NCI-H1694 treated with DMSO at 0.1 percent for 48 hours (cell line): ENCODE results near the gene DGKI.

Experiments used
- DNase-seq: peaks from one replicate; lab custom pipeline; 2025; lab: John Stamatoyannopoulos, UW

Gene DGKI

GRCh38 chr7:137846827-137847567 is at the start of gene DGKI:
TSS of gene DGKI (minus strand) at chr7:137846974.
- no peak for DNase-seq

GRCh38 chr7:137895301-137896221 is 48.8 kb upstream of the DGKI start:
- DNase-seq = no peak

DNA sequence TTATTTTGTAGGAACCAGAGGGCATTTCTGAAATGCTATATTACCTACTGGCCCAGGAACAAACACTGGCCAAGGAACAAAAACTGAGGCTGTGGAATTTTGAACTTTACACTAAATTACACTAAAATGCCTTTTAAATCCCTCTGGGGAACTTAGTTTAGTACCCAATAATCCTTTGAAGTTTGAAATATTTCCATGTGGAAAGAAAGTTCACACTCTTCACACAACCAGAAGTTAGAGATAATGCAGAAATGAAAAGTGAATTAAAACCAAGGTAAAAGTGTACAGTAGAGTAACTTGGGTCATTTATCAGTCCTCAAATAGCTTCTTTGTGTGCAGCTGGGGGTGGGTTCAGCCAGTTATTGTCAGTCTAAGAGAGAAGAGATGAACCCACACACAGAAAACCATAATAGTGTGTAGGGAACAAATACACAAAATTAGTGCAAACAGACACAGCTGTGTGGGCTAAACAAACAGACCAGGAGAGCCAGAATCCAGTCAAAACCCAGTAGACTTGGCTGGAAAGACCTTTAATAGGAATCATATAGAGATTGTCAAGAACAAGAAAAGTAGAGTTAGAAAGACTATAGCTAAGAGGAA is 46.5 kb upstream of the DGKI start:
- no peak for DNase-seq

DNA sequence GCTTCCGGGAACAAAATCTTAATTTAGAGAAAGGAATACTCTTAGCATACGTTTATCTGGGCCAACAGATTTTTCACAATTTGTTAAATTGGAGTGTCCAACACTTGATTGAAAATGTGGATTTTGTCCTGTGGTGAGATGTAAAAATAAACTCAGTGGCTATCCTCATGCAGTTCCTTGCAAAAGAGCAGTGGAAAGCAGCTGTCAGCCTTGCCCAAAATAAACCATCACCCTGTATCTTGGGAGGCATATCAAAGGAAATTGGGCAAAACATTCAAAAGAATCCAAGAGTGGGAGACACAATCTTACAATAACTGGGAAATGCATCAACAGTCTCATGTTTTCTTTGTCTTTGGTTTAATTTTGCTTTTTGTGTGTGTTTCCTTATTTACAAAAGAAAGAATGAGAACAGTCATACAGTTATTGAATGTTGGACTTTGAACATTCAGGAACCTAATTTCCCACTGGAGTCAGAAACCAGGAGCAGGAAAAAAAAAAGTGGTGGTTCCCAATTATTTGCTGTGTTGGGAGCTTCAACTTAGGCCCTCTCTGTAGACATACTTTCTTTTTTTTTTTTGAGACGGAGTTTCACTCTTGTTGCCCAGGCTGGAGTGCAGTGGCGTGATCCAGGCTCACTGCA is 44.4 kb upstream of the DGKI start:
- DNase-seq = no peak

- no peak for DNase-seq
These were observed 43.7 kb upstream of the DGKI start for GRCh38 chr7:137890449-137890921.

DNA sequence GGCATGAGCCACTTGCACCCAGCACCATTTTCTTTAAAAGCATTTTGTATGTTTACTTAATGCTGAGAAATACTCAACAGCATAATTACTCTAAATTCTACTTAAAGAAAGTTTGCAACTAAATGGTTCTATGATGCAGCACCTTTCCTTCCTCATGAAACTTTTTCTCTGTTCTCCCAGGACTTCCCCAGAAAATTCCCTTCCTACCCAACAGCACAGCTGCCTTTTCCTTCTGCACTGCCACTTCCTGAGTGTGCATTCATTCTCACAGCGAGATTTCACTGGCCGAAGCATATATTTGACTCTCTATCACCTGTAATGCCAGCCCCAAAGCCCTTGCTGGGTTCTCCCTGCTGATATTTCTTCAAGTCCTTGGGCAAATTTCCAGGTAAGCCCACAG is 41.5 kb upstream of the DGKI start:
- DNase-seq = no peak

GRCh38 chr7:137886746-137887145 is 40.0 kb upstream of the DGKI start:
- DNase-seq = no peak

DNA sequence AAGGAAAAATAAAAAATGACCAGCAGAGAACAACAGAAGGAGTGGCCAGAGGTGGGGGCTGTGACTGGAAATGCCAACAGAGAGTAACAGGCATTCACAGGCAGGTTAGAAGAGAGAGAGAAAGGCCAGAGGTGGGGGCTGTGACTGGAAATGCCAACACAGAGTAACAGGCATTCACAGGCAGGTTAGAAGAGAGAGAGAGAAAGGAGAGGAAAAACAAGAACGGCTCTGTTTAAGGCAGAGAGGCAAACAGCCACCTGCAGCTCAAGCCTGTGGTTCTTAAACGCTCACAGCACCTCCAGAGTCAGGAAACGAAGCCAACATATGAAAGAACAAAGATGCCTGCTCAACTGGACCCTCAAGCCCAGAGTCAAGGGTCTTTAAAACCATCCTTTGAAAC is 39.5 kb upstream of the DGKI start:
- no peak for DNase-seq

DNA sequence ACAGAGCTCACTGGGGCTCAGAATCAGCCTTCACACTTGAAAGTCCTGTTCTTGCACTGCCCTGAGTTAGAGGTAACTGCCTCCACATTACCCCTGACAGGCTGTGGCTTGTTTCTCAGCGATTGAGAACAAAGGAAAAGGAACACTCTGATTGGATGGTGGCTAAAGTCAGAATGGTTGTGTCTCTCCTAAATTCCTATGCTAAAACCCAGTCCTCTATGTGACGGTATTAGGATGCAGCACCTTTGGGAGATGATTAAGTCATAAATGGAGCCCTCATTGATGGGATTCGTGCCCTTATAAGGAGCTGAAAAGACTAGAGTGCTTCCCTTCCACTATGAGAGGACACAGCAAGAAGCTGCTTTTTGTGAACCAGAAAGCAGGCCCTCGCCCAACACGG is 38.9 kb upstream of the DGKI start:
- no peak for DNase-seq

DNA sequence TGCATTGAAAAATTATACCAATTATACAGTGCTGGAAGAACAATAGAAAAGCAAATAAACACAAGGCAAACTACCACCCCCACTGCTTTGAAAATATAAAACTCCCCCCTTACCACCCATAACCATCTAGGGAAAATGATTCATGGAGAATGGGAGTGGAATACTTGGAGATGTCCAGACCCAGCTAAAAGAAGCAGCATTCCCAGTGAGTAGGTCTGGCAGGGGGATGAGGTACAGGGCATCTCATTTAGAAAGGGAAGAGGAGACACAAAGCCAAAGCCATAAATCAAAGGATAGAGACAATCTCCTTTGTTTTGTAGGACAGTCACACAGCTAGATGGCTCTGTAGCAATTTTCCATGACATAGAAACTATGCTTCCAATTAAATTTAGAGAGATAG is 36.0 kb upstream of the DGKI start:
- DNase-seq = no peak

DNA sequence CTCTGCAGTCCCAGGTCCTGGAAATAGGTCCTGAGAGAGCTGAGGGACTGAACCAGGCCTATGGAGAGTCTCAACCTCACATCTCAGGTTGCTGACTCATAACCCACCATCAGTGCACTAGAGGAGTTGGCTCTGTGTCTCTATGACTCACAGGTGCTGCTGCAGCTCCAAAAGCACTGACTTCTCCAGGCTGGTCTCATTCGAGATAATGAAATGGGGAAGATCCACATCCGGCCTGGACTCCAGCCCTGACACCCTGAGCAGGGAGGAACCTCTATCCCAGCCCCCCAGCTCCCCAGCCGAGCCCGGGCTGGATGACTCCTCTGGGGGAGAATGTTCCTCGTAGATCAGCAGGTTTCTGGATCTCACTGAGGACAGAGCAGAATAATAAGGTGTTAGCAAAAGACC is 35.5 kb upstream of the DGKI start:
- DNase-seq = no peak

DNA sequence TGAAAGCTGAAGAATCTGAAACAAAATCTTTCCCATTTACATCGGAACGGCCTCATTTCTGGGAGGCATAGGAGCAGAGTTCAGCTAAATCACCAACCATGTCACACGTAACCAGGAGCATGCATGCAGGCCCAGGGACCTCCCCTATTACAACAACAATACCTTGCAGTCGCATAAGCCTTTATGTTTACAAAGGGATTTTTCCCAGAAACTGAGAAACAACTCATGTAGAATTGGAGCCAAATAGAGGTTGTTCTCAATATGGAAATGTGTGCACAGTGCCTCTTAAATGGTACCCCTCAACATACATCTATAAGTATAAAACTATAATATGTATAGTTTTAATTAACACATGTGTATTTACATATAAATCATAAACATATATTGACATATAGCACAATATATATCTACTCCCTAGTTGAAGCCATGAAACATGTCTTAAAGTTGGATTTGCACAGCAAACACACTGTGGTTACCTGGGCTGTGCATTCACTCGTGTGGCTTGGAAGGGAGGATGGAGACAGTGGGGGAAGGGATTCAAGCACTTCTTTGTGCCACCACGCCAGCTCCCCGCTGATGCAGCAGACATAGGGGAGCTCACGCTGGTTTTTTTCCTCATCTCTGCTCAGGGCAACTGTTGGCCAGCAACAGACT is 35.0 kb upstream of the DGKI start:
- no peak for DNase-seq

DNA sequence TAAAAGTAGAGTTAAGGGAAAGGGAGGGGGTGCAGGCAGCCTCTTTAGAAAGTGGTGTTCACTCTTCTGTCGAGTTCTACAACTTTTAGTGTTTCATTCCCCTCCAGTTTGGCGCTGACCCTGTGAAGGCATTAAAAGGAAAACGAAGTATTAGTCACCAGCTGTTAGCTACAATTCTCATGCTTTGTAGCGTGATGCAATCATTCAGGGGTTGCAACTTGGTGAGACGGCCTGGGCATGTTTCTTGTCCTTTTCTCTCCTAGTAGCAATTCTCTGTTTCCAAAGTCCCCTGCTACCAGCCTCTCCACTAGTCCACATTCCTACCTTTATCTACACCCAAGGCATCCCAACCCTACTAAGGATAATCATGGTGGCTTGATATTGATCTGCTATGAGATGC is 33.7 kb upstream of the DGKI start:
- no peak for DNase-seq

GRCh38 chr7:137879357-137880158 is 32.8 kb upstream of the DGKI start:
- DNase-seq = no peak

- DNase-seq = no peak
These were observed 31.7 kb upstream of the DGKI start for GRCh38 chr7:137878333-137878961.

DNA sequence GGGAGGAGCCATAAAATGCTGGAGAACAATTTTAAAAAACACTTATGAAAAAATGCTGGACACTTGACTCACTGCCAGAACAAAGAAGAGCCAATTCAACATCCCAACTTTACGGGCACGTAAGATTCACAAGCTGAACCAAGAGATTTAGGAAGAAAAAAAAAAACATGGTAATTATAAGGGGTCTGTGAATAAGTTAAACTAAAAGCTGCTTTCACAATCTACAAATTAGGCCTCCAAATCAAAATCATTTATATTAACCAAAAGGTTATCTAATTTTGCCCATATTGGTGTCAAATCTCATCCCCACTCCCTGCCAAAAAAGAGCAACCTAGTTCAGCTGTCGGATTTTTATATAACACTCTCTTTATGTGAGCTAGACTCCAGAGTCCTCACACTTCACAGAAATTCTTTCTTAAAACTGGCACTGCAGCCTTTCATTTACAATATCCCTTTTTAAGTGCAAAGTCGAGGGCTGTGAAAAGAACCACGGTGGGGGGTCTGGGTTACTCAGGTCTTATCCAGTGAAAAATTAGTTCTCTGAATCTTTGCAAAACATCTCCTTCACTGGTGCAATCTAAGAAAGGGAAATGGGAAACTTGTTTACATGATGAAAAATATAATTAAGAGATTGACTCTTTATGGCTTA is 30.4 kb upstream of the DGKI start:
- DNase-seq = no peak

DNA sequence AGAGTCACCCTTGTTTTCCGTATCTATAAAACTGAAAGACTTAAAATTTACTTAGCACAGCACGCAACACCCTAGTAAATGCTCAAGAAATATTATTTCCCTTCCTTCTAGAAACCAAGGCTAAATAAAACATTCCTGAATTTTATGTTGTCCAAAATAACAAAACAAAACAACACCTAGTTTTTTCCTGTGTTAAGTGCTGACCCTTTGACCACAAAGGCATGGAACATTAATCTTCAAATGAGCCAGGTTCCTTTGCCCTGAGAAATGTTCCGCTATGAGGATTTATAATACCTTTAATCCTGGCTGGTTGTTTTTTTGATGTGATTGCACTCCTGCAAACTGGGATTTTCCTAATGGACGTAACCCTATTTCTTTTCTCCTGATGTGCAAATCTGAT is 29.0 kb upstream of the DGKI start:
- no peak for DNase-seq

- no peak for DNase-seq
These were observed 27.4 kb upstream of the DGKI start for GRCh38 chr7:137873979-137874777.

GRCh38 chr7:137873524-137873923 is 26.8 kb upstream of the DGKI start:
- DNase-seq = no peak
